Measurements from ENCODE around the gene ATP2C2. TPM values are rescaled to one million over a fixed set of nuclear protein-coding genes. Genes with fewer than 3 reads are reported as not detected.

The ATP2C2 gene
- total and polyA plus RNA-seq, 7 donors = 2.5 to 60.7 (median 7.2) TPM; not detected in 2

GRCh38 chr16:84467256-84467655 lies 98.9 kb downstream of the ATP2C2 start:
- H3K4me3 ChIP-seq = no peak overlapping the region
- peaks cover 0 to 17% (median 9%) of the 10 kb centered on the region in 4 donors for H3K36me3 ChIP-seq
- intact Hi-C loops (cut with DNase I) = no loop called here
- peaks cover 0 to 3% (median 1%) of the 10 kb centered on the region in 4 donors for H3K9me3 ChIP-seq
- no peaks in the 10 kb centered on the region for H3K4me1 ChIP-seq
- no peak overlapping the region for H3K27ac ChIP-seq
- TF ChIP-seq POLR2AphosphoS5 (IDR thresholded peaks at IDR 0.05) = no peak
- no peak for TF ChIP-seq POLR2A (IDR thresholded peaks at IDR 0.05)
- no peak for TF ChIP-seq CTCF (IDR thresholded peaks at IDR 0.05)
- no peak for TF ChIP-seq EP300 (IDR thresholded peaks at IDR 0.05)
- DNase-seq = no peak
- 91 to 95% methylated on average over 1 of the region's 1 CpG for WGBS, 2 donors
- no peaks in the 10 kb centered on the region for H3K27me3 ChIP-seq

GRCh38 chr16:84467709-84468108 lies 99.4 kb downstream of the ATP2C2 start:
- Histone ChIP-seq H3K36me3 (peaks cover 0 to 17% (median 9%) of the 10 kb centered on the region in 4 donors), H3K4me3 (no peak overlapping the region), H3K27me3 (no peaks in the 10 kb centered on the region), H3K27ac (no peak overlapping the region), H3K4me1 (no peaks in the 10 kb centered on the region), H3K9me3 (peaks cover 0 to 3% (median 1%) of the 10 kb centered on the region in 4 donors)
- no peak for DNase-seq
- TF ChIP-seq EP300 (IDR thresholded peaks at IDR 0.05) (no peak), POLR2A (IDR thresholded peaks at IDR 0.05) (no peak), POLR2AphosphoS5 (IDR thresholded peaks at IDR 0.05) (no peak), CTCF (IDR thresholded peaks at IDR 0.05) (no peak)
- intact Hi-C loops (cut with DNase I) = no loop called here

GRCh38 chr16:84471316-84471715 lies 103.0 kb downstream of the ATP2C2 start:
- H3K9me3 ChIP-seq = peaks cover 0 to 3% (median 1%) of the 10 kb centered on the region in 4 donors
- TF ChIP-seq CTCF (IDR thresholded peaks at IDR 0.05) (no peak), POLR2AphosphoS5 (IDR thresholded peaks at IDR 0.05) (no peak), POLR2A (IDR thresholded peaks at IDR 0.05) (no peak), EP300 (IDR thresholded peaks at IDR 0.05) (no peak)
- 95 to 99% methylated on average over 7 of the region's 7 CpGs for WGBS, 2 donors
- H3K4me1 ChIP-seq = no peaks in the 10 kb centered on the region
- no peak for DNase-seq
- H3K4me3 ChIP-seq = no peak overlapping the region
- H3K27ac ChIP-seq = no peak overlapping the region
- H3K27me3 ChIP-seq = no peaks in the 10 kb centered on the region
- peaks cover 0 to 17% (median 9%) of the 10 kb centered on the region in 4 donors for H3K36me3 ChIP-seq
- intact Hi-C loops (cut with DNase I) = no loop called here

- no peak overlapping the region for H3K27ac ChIP-seq
- no peaks in the 10 kb centered on the region for H3K4me1 ChIP-seq
- intact Hi-C loops (cut with DNase I) = no loop called here
- no peak for DNase-seq
- no peak overlapping the region for H3K4me3 ChIP-seq
- H3K9me3 ChIP-seq = no peaks in the 10 kb centered on the region
- H3K36me3 ChIP-seq = peaks cover 0 to 11% (median 9%) of the 10 kb centered on the region in 4 donors
- TF ChIP-seq CTCF (IDR thresholded peaks at IDR 0.05) (no peak), POLR2A (IDR thresholded peaks at IDR 0.05) (no peak), POLR2AphosphoS5 (IDR thresholded peaks at IDR 0.05) (no peak)
- 83 to 96% methylated on average over 4 of the region's 4 CpGs for whole genome bisulfite sequencing, 2 donors
- H3K27me3 ChIP-seq = no peaks in the 10 kb centered on the region
Observed at GRCh38 chr16:84471966-84472365, 103.6 kb downstream of the ATP2C2 start.

GRCh38 chr16:84475643-84476240 lies 107.4 kb downstream of the ATP2C2 start:
- TF ChIP-seq POLR2A (IDR thresholded peaks at IDR 0.05) = no peak
- no peak for TF ChIP-seq POLR2AphosphoS5 (IDR thresholded peaks at IDR 0.05)
- TF ChIP-seq CTCF (IDR thresholded peaks at IDR 0.05) = no peak
- no peak for TF ChIP-seq EP300 (IDR thresholded peaks at IDR 0.05)
- no peak overlapping the region for H3K27ac ChIP-seq
- intact Hi-C loops (cut with DNase I) = no loop called here
- no peaks in the 10 kb centered on the region for H3K9me3 ChIP-seq
- H3K4me3 ChIP-seq = no peak overlapping the region
- DNase-seq = no peak
- H3K27me3 ChIP-seq = no peaks in the 10 kb centered on the region
- peaks cover 0 to 14% (median 3%) of the 10 kb centered on the region in 4 donors for H3K36me3 ChIP-seq
- WGBS, 2 donors = 91 to 93% methylated on average over 8 of the region's 8 CpGs
- H3K4me1 ChIP-seq = peaks cover 0 to 11% (median 5%) of the 10 kb centered on the region in 4 donors
